HG03457 (cell line): ENCODE measurements around the gene APOA5.
"Not testable (repeated sequence)": the region's sequence is repeated elsewhere in the genome, so short reads cannot be mapped to it uniquely, and the experiment has no call there.

Experiments used
- ATAC-seq: cut with Tn5 transposase; IDR thresholded peaks from one replicate; pipeline ENCODE4 v1.9.1; 2021; ENCODE audit warnings: moderate number of reproducible peaks; ENCODE audit not compliant: unreplicated experiment

The APOA5 gene

DNA sequence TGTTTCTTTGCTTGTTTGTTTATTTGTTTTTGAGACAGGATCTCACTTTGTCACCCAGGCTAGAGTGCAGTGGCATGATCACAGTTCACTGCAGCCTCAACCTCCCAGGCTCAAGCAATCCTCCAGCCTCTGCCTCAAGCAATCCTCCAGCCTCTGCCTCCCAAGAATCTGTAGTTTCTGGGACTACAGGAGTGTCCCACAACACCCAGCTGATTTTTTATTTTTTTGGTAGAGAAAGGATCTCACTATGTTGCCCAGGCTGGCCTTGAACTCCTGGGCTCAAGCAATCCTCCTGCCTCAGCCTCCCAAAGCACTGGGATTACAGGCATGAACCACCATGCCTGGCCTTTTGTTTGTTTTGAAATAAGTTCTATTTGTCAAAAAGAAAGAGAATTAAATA, 10.0 kb upstream of the APOA5 start:
- ATAC-seq = not testable (repeated sequence)

DNA sequence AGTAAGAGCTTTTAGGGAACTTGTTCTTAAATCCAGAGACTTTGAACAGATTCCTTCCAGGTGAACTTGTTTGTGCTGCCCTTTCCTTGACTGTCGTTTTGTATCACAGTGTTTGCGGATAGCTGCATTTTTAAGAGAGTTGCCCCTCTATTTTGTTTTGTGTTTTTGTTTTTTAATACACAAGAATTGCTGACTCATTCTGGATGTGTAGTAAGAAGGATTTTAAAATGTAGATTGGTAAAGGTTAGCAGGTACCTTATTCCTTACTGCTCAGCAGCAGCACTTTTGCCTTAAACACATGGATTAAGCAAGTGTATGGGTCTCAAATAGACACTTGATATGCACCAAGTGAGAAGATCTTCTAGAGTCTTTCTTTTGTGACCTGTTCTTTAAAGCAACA, 8.9 kb upstream of the APOA5 start:
- ATAC-seq = no peak

DNA sequence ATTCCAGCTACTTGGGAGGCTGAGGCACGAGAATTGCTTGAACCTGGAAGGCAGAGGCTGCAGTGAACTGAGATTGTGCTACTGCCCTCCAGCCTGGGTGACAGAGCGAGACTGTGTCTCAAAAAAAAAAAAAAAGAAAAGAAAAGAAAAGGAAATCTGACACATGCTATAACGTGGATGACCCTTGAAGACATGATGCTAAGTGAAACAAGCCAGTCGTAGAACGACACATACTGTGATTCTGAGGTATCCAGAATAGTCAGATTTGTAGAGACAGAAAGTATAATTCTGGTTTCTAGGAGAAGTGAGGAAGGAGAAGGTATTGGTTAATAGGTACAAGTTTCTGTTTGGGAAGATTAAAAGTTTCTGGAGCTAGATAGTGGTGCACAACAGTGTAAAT, 6.7 kb upstream of the APOA5 start:
- ATAC-seq = no peak

DNA sequence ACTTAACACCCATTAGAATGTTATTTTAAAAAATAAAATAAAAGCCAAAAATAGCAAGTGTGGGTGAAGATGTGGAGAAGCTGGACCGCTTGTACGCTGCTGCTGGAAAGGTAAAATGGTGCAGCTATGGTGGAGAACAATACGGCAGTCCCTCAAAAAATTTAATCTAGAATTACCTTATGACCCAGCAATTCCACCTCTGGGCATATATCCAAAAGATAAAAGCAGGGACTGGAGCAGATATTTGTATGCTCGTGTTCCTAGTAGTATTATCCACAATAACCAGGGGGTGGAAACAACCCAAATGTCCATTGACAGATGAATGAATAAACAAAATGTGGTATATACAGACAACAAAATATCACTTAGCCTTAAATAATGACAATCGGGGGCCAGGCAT, 6.1 kb upstream of the APOA5 start:
- ATAC-seq = no peak

DNA sequence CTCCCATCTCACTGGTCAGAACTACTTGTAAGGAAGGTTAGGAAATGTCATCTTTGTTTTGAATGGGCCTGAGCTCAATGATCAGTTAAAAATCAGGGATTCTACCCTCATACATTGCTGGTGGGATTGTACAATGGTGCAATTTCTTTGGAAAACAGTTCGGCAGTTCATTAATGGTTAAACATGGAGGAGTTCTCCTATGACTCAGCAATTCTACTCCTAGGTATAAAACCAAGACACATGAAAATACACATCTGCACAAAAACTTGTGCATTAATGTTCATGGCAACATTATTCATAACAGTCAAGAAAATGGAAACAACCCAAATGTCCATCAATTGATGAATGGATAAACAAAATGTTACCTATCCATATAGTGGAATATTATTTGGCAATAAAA, 4.9 kb upstream of the APOA5 start:
- no peak for ATAC-seq

DNA sequence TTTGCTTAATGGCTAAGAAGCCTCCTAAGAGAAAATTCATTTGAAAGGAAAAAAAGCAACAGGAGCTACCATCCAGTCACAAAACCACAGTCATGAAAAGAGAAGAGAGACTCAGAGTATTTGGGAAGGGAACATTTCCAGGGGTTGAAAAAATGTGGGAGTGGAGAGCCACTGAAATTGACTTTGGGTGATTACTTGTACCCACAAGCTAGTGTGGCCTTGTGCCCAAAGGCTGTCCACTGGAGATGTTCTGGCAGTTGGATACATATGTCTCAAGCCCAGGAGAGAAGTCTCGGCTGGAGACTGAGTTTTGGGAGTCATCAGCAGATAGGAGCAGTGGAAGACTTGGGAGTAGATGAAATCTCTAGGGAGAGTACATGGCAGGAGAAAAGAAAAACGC, 3.2 kb upstream of the APOA5 start:
- no peak for ATAC-seq

DNA sequence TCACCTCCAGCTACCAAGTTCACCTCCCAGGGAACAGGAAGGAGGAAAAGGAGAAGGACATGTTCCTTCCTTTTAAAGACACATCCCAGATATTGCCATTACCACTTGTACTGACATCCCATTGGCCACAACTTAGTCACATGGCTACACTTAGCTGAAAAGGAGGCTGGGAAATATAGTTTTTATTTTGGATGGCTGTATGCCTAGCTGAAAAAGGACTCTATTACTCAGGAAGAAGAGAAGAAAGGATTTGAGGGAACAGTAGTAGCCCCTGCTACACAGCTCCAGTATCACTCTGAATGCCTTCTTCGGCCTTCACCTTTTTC, 2.1 kb upstream of the APOA5 start:
- ATAC-seq = no peak

DNA sequence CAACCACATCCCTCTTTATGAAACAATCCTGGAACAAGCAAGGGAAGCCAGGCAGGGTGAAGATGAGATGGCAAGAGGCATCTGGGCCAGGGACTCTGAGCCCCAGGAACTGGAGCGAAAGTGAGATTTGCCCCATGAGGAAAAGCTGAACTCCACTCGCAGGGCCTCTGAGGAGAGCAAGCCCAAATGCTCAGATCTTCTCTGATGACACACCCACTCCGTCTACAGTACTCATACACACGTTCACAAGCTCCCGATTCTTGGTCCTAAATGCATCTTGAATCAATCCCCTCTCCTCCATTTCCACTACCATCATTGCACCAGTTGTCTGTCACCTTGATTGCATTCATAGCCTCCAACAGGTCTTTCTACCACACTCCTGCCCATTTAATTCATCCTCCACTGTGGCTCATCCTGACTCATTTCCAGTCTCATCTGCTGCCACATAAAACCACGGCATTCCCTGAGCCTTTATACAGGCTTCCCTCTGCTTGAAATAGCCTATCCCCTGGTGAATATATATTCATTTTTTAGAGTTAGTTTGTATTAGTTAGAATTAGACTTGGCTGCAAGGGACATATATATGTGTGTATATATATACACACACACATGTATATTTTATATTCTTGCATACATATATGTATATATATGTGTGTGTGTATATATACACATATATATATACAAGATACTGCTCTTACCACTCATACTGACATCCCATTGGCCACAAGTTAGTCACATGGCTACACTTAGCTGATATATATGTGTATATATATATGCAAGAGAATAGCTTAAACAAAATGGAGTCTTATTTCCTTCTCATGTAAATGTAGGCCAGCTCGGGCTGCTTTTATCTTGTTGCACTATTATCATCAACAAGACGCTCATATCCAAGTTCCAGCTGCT, 1.4 kb upstream of the APOA5 start:
- ATAC-seq = no peak

DNA sequence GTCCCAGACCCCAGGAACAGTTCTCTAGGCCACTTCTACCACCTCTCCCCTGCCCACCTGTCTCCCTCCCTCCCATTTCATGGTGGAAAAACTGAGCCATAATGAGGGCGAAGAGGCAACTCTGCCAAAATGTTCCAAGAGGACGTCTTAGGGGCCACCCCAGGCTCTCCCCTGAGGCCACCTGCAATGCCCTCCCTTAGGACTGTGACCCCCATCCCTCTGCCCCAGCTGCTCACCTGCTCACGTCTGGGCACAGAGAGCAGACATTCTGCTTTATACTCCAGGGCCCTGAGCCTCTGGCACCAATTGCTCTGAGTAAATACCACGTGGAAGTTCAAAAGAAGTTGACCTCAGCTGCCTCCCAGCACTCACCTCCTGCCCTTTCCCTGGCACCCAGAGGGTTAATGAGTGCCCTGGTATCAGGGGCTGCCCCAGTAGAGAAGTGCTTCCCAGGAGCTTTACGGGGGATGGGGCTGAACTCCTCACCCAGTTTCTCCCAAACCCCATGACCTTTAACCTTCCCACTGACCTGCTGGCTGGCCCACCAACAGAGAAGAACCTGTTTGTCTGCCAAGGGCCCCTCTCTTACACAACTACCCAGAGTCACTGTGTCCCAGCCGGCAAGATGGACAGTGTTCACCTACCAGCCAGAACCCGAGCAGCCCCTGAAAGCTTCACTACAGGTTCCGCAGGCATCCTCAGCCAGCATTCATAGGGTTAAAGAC, 627 bp upstream of the APOA5 start:
- ATAC-seq = no peak

DNA sequence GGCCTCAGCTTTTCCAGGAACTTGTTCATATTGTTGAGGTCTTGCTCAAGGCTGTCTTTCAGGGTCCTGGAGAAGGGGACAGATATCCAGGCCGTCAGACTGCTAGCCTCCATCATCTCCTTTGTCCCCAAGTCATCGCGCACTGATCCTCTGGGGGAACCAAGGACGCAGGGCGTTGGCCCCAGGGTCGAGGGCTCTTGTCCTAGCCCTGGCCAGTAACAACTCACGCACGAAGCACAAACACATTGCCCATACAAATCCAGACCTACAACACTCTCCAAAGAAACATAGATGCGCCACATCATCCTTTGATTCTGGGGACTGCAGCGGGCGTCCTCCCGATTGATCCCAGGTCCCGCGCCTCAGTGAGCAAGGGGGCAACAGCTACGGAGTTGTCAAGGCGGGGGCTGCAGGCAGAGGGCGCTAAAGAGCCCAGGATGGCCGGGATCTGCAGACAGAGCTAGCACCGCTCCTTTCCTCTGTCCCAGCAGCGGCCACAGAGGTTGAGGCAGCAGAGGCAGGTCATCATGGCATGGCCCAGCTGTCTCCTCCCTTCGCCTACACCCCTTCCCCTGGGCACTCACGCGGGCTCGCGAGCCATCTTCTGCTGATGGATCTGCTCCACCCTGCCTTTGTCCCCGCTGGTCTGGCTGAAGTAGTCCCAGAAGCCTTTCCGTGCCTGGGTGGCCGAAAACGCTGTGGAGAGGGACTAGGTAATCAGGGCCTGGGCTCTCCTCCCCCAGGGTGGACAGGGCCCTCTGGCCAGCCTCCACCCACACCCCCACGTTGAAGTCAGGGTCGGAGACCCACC, 472 bp downstream of the APOA5 start:
- no peak for ATAC-seq

DNA sequence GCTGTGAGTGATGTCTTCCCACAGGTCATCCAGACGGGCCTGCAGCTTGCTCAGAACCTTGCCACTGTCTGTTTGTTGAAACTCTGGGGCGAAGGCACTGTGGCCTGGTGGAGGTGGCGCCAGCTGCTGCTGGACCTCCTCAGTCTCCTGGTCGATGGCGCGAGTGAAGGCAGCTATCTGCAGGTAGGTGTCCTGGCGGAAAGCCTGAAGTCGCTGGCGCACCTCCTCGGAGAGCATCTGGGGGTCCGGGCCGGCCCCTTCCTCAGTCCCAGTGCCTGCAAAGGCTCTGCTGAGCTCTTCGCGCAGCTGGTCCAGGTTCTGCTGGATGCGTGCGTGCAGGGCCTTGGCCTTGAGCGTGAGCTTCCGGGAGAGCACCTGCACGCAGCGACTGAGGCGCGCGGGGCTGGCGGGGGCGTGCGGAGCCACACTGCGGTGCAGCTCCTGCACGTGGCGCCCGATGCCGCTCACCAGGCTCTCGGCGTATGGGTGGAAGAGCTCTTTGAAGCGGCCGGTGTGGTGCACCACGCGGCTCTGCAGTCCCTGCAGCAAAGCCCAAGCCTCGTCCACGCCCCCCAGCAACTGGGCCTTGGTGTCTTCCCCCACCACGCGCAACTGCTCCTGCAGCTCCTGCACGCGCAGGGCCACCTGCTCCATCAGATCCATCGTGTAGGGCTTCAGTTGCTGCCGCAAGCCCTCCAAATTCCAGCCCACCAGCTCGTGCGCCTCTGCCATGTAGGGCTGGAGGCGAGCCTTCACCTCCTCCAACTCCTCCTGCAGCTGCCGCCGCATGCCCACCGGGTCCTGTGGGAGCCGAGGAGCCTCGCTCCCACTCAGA, 1.3 kb downstream of the APOA5 start:
- no peak for ATAC-seq

DNA sequence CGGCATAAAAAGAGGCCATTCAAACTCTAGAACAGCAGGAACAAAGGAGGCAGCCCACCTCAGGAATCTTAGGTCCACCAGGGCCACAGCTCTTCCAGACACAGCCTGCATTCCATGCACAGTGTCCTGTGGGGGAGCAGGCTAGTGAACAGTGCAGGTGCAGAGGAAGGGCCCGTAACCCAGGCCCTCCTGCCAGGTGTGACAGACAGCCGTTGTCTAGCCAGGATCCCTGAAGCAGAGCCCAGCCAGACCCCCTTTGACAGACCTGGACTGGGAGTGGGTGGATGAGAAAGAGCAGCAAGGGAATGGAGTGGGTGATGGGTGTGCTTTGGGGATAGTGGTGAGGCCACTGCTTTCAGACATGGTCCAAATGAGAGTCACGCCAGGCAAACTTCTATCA, 2.7 kb downstream of the APOA5 start:
- no peak for ATAC-seq

DNA sequence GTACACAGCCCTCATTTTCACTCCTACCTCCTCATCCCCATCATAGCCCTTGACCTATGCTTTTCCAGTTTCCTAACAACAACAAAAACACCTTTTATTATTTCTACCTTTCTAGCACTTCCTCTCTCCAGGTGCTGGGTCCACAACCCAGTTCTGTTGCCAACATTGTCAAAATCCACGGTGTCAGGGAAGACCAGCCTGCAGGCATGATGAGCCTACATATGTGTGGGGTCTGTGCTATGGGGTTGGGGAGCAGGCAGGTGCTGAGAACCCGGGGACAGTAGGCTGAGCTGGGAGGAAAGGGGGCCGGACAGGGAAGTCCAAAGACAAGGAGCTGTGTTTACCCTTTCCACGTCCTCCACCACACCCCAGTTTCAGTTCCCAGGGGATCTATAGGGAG, 3.1 kb downstream of the APOA5 start:
- no peak for ATAC-seq

DNA sequence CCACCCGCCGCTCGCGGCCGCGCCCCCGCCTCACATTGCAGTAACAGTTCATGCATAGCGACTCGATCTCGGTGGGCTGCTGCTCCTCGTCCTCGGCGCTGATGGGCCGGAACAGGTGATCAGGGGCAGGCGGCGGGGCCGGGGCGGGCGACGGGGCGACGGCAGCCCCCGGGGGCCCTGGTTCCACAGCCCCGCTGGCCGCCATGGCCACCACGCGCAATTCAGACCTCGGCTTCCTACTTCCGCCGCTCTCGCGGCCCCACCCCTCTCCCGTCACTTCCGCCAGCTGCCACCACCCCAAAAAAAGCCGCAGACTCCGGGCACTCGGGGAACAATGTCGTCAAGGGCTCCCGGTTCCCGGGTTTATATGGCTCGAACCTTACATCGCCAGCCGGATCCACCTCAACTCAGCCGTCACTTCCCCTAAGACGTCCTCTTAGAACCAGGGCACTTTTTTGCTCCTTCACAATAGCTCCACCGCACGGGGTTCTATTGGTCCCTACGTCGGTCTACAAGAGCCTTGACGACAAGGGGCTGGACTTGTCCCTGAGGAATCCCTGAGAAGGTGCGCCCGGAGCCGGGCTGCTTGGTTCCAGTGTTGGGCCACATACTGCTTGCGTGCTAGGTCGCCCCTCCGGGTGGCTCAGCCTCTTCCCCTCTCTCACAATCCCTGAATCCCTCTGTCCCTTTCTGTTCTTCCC, 3.7 kb downstream of the APOA5 start, which contains the start of gene ZPR1:
ZPR1 (minus strand) TSS at position 238 of the 701 bp plus-strand sequence; CDS start at position 205, 33 bp downstream.
- peak; percentile 84 for ATAC-seq

DNA sequence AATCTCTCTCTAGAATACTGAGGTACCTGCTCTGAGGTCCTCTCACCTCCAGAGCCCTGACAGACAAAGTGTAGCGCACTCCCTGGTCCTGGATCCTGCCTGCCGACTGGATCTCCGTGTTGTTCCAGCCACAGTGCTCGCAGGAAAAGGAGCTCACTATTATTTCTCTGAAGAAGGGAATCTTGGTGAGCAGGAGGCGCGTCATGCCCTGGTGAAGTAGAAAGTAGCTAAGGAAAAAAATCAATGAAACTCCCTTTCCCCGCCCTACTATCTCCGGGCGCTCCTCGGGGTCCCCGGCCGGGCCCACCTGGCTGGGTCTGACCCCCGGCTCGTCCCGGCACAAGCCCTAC, 4.3 kb downstream of the APOA5 start:
- no peak for ATAC-seq

DNA sequence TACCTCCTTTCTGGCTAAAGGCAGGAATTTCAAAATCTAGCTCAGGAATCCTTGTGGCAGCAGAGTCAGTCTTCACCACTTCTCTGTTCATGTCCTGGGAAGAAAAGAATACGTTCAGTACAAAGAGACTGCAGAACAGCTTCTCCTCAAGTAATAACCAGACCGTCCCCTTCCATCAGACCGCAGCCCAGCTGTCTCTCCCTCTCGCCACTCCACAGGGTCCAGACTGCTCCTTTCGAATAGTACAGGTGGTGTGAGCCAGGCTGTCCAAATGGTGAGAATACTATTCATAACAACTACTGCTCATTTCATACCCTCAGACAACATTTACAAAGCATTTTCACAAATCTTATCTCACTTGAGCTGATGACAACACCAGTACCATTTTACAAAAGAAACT, 4.7 kb downstream of the APOA5 start:
- ATAC-seq = no peak

DNA sequence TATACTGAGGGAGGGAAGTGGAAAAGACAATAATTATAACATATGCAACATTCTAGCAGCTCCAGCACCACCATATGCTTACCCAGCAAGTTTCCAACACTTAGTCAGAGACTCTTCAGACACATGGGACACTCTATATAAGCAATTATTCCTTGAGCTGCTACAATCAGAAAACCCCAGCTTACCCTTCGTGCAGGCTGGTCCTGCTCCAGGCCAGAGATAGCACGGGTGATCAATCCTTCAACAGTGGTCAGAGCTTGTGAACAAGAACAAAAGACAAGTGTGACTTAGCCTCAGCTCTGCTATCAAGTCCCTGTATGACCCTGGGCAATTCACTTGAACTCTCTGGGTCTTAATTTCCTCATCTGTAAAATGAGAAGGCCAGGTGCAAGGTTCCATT, 5.4 kb downstream of the APOA5 start:
- no peak for ATAC-seq

DNA sequence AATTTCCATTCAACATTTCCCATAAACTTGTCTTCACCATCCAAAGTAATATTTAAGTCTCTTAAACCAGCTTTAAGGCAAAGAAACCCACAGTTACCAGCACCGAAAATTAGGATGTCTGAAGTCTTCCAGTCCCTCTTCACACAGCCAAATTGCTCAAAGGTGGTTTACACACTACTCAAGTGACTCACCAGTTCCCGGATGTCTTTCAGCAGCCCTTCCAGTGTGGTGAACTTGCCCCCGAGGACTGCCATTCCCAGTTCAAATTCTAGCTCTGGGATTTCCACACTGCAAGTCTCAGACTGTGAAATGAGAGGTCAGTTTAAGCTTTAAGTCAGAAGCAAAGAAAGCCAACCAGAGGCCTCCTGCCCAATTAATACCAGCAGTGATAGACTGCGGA, 9.0 kb downstream of the APOA5 start:
- ATAC-seq = no peak

DNA sequence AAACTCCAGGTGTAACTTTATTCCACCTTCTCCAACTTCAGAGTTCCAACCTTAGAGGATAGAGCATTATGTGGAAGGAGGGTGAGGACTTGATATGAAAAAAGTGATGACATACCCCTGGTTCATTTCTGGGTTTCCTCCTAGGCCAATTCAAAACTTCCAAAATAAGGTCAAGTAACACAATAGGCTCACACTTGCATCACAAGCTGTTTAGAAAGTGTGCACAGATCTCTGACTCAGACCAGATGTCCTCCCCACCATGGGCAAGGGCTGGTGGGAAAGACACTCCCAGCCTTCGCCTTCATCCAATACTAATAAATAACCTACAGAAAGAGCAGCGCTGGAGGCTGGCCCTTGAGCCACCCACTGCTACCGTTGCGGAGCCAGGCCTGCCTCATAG, 13.1 kb downstream of the APOA5 start:
- ATAC-seq = no peak

DNA sequence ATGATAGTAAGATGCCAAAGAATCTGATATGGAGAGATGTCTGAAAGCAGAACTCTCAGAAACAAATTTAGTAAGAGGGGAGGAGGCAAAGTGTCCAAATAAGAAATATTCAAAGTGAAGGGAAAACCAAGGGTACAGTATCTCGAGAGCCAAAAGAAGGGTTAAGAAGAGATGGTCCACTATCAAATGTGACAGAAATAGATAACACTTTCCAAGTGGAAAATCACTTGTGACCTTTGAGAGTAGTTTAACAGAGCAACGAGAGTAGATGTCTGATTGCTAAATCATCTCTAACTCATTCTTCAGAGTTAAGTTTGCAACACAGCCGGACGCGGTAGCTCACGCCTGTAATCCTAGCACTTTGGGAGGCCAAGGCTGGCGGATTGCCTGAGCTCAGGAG, 14.6 kb downstream of the APOA5 start:
- ATAC-seq = no peak
